ENCODE data around the gene ATP9B.

The ATP9B gene

GRCh38 chr18:79335833-79336360 lies 266.7 kb downstream of the ATP9B start:
- DNase-seq, result no peak

DNA sequence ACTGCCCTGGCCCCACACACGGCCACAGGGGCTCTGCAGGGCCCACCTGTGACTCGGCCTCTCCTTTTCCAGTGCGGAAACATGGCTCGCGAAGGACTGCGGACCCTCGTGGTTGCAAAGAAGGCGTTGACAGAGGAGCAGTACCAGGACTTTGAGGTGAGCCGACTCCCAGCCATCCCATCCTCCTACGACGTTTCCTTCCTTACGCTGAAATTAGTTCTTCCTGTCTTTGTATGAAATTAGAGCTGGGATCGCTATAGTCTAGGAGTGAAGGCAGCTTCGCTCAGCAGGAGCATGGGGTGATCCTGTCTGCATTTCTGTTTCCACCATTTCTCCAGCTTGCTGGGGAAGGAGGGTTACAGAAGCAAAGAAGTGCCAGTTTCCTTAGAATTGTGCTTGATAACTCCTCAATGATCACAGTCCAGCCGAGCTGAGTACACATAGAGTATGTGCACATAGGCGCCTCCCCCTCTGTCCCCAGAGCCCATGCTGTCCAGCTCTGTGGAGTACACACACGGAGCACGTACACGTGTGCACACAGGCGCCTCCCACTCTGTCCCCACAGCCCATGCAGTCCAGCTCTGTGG lies 267.5 kb downstream of the ATP9B start:
- DNase-seq, result no peak

GRCh38 chr18:79337184-79337583 lies 268.0 kb downstream of the ATP9B start:
- DNase-seq, result no peak

GRCh38 chr18:79337620-79338019 lies 268.4 kb downstream of the ATP9B start:
- no peak for DNase-seq

GRCh38 chr18:79339094-79339908 lies 270.1 kb downstream of the ATP9B start:
- no peak for DNase-seq

GRCh38 chr18:79343567-79344207 lies 274.5 kb downstream of the ATP9B start:
- no peak for DNase-seq

DNA sequence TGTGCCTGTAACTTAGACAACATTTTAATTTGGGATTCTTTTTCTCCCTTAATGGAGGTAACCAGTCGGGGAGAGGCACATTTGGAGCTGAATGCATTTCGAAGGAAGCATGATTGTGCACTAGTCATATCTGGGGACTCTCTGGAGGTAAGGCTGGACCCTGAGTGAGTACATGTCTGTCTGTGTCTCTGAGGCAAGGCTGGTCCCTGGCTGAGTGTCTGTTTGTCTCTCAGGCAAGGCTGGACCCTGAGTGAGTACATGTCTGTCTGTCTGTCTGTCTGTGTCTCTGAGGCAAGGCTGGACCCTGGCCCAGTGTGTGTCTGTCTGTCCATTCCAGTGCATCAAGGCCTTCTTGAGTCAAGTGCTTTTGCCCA lies 275.0 kb downstream of the ATP9B start:
- DNase-seq, result no peak

- DNase-seq, result no peak
Measured at GRCh38 chr18:79345366-79345765, 276.2 kb downstream of the ATP9B start.

DNA sequence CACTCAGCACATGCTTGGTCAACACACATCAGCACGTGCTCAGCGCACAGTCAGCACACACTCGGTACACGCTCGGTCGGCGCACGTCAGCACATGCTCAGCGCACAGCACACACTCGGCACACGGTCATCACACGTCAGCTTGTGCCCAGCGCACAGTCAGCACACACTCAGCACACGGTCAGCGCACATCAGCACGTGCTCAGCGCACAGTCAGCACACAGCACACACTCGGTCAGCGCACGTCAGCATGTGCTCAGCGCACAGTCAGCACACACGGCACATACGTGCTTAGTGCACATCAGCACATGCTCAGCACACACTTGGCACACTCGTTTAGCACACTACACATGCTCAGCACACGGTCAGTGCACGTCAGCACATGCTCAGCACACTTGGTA lies 276.8 kb downstream of the ATP9B start:
- DNase-seq, result no peak

GRCh38 chr18:79348066-79348465 lies 278.9 kb downstream of the ATP9B start:
- no peak for DNase-seq

GRCh38 chr18:79352432-79352831 lies 283.2 kb downstream of the ATP9B start:
- DNase-seq, result no peak

GRCh38 chr18:79353267-79353666 lies 284.1 kb downstream of the ATP9B start:
- DNase-seq, result no peak

- DNase-seq, result no peak
Measured at GRCh38 chr18:79354350-79354749, 285.2 kb downstream of the ATP9B start.

DNA sequence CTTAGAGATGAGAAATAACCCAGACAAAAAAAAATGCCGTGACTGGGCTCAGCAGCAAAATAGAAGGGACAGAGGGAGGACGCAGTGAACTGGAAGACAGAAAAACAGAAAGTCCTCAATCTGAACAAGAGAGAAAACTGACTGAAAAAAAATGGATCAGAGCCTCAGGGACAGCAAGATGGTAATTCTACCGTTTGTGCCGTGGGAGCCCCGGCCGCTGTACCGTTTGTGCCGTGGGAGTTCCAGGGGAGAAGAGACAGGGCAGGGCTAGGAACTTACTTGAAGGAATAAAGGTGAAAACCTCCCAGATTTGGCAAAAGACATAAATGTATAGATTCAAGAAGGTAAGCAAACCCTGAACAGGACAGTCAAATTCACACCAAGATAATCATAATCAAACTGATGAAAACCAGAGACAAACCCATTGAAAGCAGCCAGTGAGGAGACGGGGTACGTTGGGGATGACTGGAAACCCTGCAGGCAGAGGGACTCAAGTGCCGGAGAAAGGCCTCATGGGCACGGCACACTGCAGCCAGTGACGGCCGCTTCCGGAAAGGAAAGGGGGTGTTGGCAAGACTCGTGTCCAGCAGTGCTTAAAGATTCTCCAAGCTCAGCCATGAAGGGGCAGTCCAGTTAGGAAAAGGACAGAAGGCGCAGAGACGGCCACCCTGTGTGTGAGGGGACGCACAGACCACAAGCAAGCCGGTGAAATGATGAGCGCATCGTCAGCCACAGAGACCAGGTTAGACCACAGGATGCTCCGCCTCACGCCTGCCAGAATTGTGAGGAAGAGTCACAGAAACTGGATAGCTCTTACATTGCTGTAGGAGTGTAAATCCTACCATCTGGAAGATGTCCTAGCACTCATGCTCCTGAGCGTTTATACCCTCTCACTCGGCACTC lies 286.5 kb downstream of the ATP9B start:
- no peak for DNase-seq

GRCh38 chr18:79356435-79356834 lies 287.2 kb downstream of the ATP9B start:
- DNase-seq, result no peak

DNA sequence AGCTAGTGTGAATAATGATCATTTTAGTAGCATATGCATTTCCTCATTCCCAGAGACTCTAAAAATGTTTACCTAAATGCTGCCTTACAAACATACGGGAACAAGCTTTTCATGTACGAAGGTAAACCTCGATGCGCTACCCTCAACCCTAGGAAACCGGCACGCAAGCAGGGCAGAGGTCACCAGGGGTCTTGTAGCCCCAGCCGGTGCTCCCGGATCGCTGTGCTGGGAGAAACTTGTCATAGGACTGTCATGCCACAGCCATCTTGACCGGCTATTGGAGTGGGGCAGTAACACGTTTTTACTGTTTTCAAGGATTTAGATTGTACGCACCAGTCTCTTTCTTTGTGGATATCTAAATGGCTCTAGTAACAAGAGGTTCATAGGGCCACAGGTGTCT lies 291.7 kb downstream of the ATP9B start:
- DNase-seq, result no peak

DNA sequence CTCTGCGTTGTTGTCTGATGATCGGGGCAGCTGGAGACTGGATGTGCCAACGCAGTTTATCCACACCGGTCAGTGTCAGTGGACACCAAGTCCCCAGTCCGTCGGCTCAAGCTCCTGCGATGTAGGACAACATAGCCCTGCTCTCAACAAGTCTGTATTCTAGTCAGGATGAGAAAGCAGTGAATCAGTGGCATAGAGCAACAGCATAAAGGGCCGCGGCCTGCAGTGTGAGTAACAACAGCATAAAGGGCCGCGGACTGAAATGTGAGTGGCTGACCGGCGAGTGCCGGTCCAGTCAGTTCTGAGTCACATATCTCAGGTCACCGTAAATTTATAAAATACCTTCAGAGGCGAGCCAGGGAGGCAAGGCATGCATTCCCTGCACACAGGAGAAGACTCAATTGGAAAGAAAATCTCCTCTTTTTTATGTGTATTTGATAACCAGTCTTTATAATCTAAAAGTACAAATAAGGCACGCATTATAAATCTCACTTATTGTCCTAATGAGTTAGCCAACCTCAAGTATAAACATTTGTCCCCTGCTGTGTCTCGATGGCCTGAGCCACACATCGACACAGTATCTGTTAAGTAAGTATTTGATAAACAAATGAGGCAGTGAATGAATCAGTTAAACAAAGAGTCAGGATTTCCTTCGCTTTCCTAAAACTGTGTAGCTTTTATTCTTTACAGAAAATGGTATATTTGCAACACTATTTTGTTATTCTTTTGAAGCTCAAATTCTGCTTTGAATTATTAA lies 292.8 kb downstream of the ATP9B start:
- no peak for DNase-seq

GRCh38 chr18:79365701-79366100 lies 296.5 kb downstream of the ATP9B start:
- DNase-seq, result no peak

DNA sequence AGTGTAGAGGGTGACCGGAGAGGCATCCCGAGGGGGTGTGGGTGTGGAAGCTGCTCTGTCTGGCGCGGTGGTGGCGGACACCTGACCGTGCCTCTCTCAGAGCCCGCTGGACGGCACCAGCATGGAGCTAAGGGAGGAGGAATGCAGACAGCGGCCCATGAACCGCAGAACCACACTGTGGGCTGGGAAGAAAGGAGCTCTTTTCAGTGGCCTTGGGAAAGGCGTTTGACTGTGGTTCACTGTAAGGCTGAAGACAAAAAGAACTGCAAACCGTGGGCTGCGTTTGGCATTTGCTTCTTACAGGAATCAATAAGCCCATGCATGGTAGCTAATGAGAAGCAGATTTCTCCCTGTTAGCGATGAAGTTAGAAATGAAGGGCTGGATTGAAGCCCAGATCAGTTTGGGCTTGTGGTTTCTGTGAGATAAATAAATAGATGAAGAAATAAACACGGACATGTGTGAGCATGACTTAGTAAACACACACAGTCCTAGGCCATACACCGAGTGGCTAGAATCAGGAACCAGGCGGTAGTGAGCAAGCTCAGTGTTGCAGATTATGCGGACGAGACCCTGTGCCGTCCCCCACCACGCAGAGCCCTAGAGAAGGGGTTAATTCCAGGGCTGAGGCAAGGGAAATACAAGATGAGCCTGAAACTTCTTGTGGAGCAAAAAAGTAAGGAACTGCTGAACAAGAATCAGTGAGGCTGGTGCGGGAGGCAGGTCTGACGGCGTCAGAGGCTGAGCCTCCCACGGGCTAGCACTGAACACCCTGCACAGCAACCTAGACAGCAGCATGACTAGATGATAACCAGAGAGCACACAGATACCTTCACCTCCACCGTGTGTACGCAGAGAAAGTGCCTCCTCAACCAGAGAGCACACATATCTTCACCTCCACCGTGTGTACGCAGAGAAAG lies 297.2 kb downstream of the ATP9B start:
- no peak for DNase-seq

DNA sequence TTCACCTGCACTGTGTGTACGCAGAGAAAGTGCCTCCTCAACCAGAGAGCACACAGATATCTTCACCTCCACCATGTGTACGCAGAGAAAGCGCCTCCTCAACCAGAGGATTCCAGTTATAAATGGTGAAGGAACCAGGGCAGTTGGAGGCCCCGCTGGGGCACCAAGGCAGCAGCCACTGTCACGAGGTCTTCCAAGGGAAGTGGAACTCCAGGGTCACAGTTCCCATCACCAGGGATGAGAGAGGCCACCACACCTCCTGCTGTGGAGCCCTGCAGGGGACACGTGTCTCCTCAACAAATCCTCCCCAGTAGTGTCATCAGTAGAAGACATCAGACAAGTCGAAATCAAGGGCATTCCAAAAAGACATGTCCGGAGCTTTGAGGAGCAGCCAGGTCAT lies 298.3 kb downstream of the ATP9B start:
- DNase-seq, result no peak

DNA sequence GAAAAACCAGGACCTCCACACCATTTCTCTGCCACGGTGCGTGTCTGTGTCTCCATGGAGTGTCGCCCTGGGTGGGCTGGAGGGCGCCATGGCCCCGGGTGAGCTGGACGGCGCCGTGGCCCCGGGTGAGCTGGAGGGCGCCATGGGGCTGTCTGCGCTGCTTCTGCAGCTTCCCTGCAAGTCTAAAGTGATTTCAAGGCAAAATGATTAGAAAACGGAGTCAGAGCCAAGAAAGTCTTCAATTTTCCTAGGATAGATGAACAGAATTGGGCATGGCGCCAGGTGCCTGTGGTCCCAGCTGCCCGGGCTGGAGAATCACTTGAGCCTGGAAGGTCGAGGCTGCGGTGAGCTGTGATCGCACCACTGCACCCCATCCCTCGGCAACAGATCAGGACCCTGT lies 298.8 kb downstream of the ATP9B start:
- no peak for DNase-seq

All from NCI-H2029 (cell line).